Measurements from ENCODE around the gene MUC4. TPM values are rescaled to one million over a fixed set of nuclear protein-coding genes. Genes with fewer than 3 reads are reported as not detected.

MUC4 gene
- total RNA-seq, 2 donors from 2014 or later: 8.6 to 12.0 TPM

DNA sequence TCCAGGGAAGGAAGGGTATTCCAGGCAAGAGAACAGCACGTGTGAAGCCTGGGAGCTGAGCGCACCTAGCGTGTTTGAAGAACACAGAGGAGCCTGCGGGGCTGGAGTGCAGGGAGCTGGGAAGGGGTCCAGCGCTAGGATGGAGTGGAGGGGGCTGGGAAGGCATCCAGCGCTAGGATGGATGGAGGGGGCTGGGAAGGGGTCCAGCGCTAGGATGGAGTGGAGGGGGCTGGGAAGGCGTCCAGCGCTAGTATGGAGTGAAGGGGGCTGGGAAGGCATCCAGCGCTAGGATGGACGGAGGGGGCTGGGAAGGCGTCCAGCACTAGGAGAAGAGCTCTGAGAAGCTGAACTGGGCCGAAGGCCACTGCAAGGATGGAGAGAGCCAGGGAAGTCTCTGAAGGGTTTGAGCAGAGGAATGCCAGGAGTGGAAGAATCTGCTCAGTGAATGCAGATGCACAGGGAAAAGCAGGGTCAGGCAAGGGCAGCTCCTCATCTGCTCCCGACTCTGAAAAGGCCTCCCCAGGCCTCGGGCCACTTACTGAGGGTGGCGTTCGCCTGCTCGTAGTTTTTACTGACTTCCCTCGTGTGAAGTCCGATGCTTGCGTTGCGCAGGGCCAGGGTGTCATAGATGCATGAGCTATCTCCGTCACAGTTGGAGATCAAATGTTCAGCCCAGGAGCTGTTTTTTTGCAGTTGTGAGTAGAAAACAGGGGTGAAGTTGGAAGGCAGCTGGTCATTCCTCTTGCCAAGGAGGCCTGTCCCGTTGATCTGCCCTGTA is 51.2 kb downstream of the MUC4 start:
- Histone ChIP-seq H3K27me3 (replicated peaks; ENCODE audit: insufficient read depth) (peaks cover 3% of the 10 kb centered on the region), H3K36me3 (no peaks in the 10 kb centered on the region), H3K27ac (no peak overlapping the region), H3K4me1 (replicated peaks) (no peaks in the 10 kb centered on the region), H3K4me3 (no peak overlapping the region), H3K9me3 (no peaks in the 10 kb centered on the region)
- intact Hi-C loops (cut with DNase I): no loop called here
- TF ChIP-seq CTCF (IDR thresholded peaks at IDR 0.05) (no peak), POLR2AphosphoS5 (IDR thresholded peaks at IDR 0.05) (no peak), POLR2A (IDR thresholded peaks at IDR 0.05) (no peak)
- DNase-seq (ENCODE audit: low spot score): no peak
- 57% methylated on average over 24 of the region's 24 CpGs for WGBS

GRCh38 chr3:195758721-195759353 is 52.9 kb downstream of the MUC4 start:
- 76% methylated on average over 19 of the region's 19 CpGs for WGBS
- Histone ChIP-seq H3K4me3 (no peak overlapping the region), H3K9me3 (no peaks in the 10 kb centered on the region), H3K27ac (no peak overlapping the region), H3K4me1 (replicated peaks) (no peaks in the 10 kb centered on the region), H3K27me3 (replicated peaks; ENCODE audit: insufficient read depth) (peaks cover 3% of the 10 kb centered on the region), H3K36me3 (no peaks in the 10 kb centered on the region)
- no peak for DNase-seq (ENCODE audit: low spot score)
- intact Hi-C loops (cut with DNase I): no loop called here
- TF ChIP-seq CTCF (IDR thresholded peaks at IDR 0.05): no peak
- TF ChIP-seq POLR2AphosphoS5 (IDR thresholded peaks at IDR 0.05): no peak
- no peak for TF ChIP-seq POLR2A (IDR thresholded peaks at IDR 0.05)

- no peak for DNase-seq (ENCODE audit: low spot score)
- TF ChIP-seq POLR2A (IDR thresholded peaks at IDR 0.05): no peak
- TF ChIP-seq POLR2AphosphoS5 (IDR thresholded peaks at IDR 0.05): no peak
- TF ChIP-seq CTCF (IDR thresholded peaks at IDR 0.05): no peak
- H3K27me3 ChIP-seq (replicated peaks; ENCODE audit: insufficient read depth): peaks cover 3% of the 10 kb centered on the region
- no peaks in the 10 kb centered on the region for H3K9me3 ChIP-seq
- no peak overlapping the region for H3K27ac ChIP-seq
- H3K36me3 ChIP-seq: no peaks in the 10 kb centered on the region
- intact Hi-C loops (cut with DNase I): no loop called here
- H3K4me1 ChIP-seq (replicated peaks): no peaks in the 10 kb centered on the region
- H3K4me3 ChIP-seq: no peak overlapping the region
- WGBS: 26% methylated on average over 10 of the region's 10 CpGs
Measured at GRCh38 chr3:195757827-195758226, 53.9 kb downstream of the MUC4 start.

- Histone ChIP-seq H3K4me1 (replicated peaks) (no peaks in the 10 kb centered on the region), H3K27ac (no peak overlapping the region), H3K9me3 (no peaks in the 10 kb centered on the region), H3K4me3 (no peak overlapping the region), H3K27me3 (replicated peaks; ENCODE audit: insufficient read depth) (peaks cover 3% of the 10 kb centered on the region), H3K36me3 (no peaks in the 10 kb centered on the region)
- intact Hi-C loops (cut with DNase I): no loop called here
- no peak for DNase-seq (ENCODE audit: low spot score)
- TF ChIP-seq POLR2A (IDR thresholded peaks at IDR 0.05) (no peak), CTCF (IDR thresholded peaks at IDR 0.05) (no peak), POLR2AphosphoS5 (IDR thresholded peaks at IDR 0.05) (no peak)
- WGBS: 10% methylated on average over 8 of the region's 8 CpGs
Measured at GRCh38 chr3:195757438-195757770, 54.3 kb downstream of the MUC4 start.

Data from prostate gland (tissue), 2 donors.